GM18873 (cell line): Measurements from ENCODE around the gene BIRC6.

Experiments used
- ATAC-seq: cut with Tn5 transposase; IDR thresholded peaks from one replicate; pipeline ENCODE4 v1.9.1; 2021; ENCODE audit warnings: mild to moderate bottlenecking, moderate library complexity, moderate number of reproducible peaks; ENCODE audit not compliant: unreplicated experiment, low FRiP score

Gene BIRC6

DNA sequence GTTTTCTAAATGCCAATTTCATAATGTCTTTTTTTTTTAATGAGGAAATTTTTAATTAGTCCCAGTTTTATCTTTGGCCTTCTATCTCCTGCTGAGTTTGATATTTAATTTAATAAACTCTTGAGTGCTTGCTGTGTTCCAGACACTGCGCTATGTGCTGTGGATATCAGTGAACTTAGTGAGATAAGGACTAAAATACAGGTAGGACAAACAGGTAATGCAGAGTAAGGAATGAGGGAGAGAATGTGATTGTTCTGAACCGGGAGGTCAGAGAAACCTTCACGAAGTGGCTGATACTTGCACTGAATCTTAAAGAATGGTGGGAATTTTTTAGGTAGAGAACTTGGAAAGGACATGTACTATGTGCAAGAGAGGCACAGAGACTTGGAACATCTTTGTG is 299.2 kb downstream of the BIRC6 start:
- no peak for ATAC-seq

- ATAC-seq = no peak
Observed at GRCh38 chr2:32663864-32664263, 307.0 kb downstream of the BIRC6 start.

DNA sequence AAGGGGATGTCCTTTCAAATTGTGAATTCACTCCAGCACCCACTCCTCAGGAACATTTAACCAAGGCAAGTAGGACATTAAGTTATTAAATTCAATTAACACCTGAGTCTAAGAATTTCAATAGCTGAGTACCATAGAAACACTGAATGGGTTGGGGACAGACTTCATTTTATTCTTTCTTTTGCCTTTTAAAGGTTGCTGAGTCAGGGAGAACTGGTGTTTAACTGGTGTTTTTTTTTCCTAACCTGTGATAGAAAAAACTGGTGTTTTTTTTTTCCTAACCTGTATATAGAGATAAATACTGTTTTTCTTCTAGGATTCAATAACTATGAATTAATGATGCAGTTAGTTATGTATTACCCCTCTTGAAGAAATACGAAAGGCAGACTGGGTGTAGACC is 309.9 kb downstream of the BIRC6 start:
- no peak for ATAC-seq

- ATAC-seq = no peak
Observed at GRCh38 chr2:32668254-32668653, 311.4 kb downstream of the BIRC6 start.
